ENCODE data around the gene EIF2B4.

- no peak for TF ChIP-seq CTCF (conservative IDR thresholded peaks at IDR 0.05; ENCODE audit: low read length)
- TF ChIP-seq EZH2phosphoT487 (IDR thresholded peaks at IDR 0.05; ENCODE audit: borderline replicate concordance, low read depth, low read length), result no peak
Measured at GRCh38 chr2:27375513-27376099, 5.5 kb upstream of the EIF2B4 start.

Measured in OCI-LY7 (cell line).